Measurements from ENCODE around the gene RPL35.

The RPL35 gene

GRCh38 chr9:124861342-124862229 lies at the start of gene RPL35, which contains the start of gene ARPC5L:
Gene RPL35 (minus strand): TSS chr9:124861957. CDS start chr9:124861912, 45 bp downstream.
Gene ARPC5L (plus strand): TSS chr9:124862130. CDS start chr9:124869291, 7,161 bp downstream.
- DNase-seq = peak; percentile 78

- no peak for DNase-seq
Observed at GRCh38 chr9:124908098-124908497, 46.3 kb upstream of the RPL35 start.

- no peak for DNase-seq
Observed at GRCh38 chr9:124906966-124907365, 45.2 kb upstream of the RPL35 start.

GRCh38 chr9:124899845-124900244 lies 38.1 kb upstream of the RPL35 start:
- no peak for DNase-seq

- no peak for DNase-seq
Observed at GRCh38 chr9:124897570-124898460, 36.1 kb upstream of the RPL35 start.

- DNase-seq = no peak
Observed at GRCh38 chr9:124894741-124895170, 33.0 kb upstream of the RPL35 start.

GRCh38 chr9:124894035-124894740 lies 32.4 kb upstream of the RPL35 start:
- DNase-seq = no peak

- DNase-seq = no peak
Observed at GRCh38 chr9:124890179-124890578, 28.4 kb upstream of the RPL35 start.

- DNase-seq = no peak
Observed at GRCh38 chr9:124889006-124889405, 27.2 kb upstream of the RPL35 start.

- DNase-seq = no peak
Observed at GRCh38 chr9:124887832-124888231, 26.1 kb upstream of the RPL35 start.

- no peak for DNase-seq
Observed at GRCh38 chr9:124886866-124887492, 25.2 kb upstream of the RPL35 start.

GRCh38 chr9:124886461-124886860 lies 24.7 kb upstream of the RPL35 start:
- DNase-seq = no peak

- DNase-seq = no peak
Observed at GRCh38 chr9:124885551-124885950, 23.8 kb upstream of the RPL35 start.

GRCh38 chr9:124884376-124884775 lies 22.6 kb upstream of the RPL35 start:
- DNase-seq = no peak

GRCh38 chr9:124882231-124882630 lies 20.5 kb upstream of the RPL35 start:
- DNase-seq = no peak

- DNase-seq = no peak
Observed at GRCh38 chr9:124881138-124881743, 19.5 kb upstream of the RPL35 start.

GRCh38 chr9:124880501-124880900 lies 18.7 kb upstream of the RPL35 start:
- DNase-seq = no peak

- DNase-seq = no peak
Observed at GRCh38 chr9:124879226-124879625, 17.5 kb upstream of the RPL35 start.

GRCh38 chr9:124878518-124878917 lies 16.8 kb upstream of the RPL35 start:
- DNase-seq = no peak

- DNase-seq = no peak
Observed at GRCh38 chr9:124878021-124878420, 16.3 kb upstream of the RPL35 start.

- DNase-seq = no peak
Observed at GRCh38 chr9:124877021-124877782, 15.4 kb upstream of the RPL35 start.

Measured in NCI-H1694 treated with DMSO at 0.1 percent for 48 hours (cell line).